Prostate gland (tissue), 2 donors: ENCODE measurements around the gene ZSWIM1. TPM values are rescaled to one million over a fixed set of nuclear protein-coding genes. Genes with fewer than 3 reads are reported as not detected.
A peak's percentile ranks its signal among the peaks of the same experiment; 100 is the strongest.

ENCODE experiments used
- DNase-seq: peaks from one replicate; pipeline ENCODE4 v3.0.0-alpha.2; 2019; ENCODE audit warnings: low spot score
- H3K27ac ChIP-seq, 2 donors: fragments of 200-600 bp; sonication (generic); 2 replicates each; pipeline ENCODE4 v1.5.1; 2017 to 2019
- H3K27me3 ChIP-seq: fragments of 200-600 bp; sonication (generic); replicated peaks from 2 replicates; pipeline ENCODE4 v1.5.1; 2019; ENCODE audit not compliant: insufficient read depth
- H3K36me3 ChIP-seq, 2 donors: fragments of 200-600 bp; sonication (generic); 1 replicate in 1 of 2; 2 replicates in 1 of 2; pipeline versions ENCODE4 v1.5.1 to v1.8.1; 2017 to 2019
- H3K4me1 ChIP-seq: fragments of 200-600 bp; sonication (generic); replicated peaks from 2 replicates; pipeline ENCODE4 v1.5.1; 2019
- H3K4me3 ChIP-seq, 2 donors: fragments of 200-600 bp; sonication (generic); 2 replicates each; pipeline ENCODE4 v1.5.1; 2017 to 2019
- H3K9me3 ChIP-seq: fragments of 200-600 bp; sonication (generic); 2 replicates; pipeline ENCODE4 v1.5.1; 2017
- POLR2A ChIP-seq: fragments of 450-650 bp; IDR thresholded peaks from one replicate; pipeline ENCODE4 v1.6.1; 2016; ENCODE audit warnings: antibody characterized with exemption, mild to moderate bottlenecking
- POLR2AphosphoS5 ChIP-seq: sonication (generic); formaldehyde crosslinking; IDR thresholded peaks from one replicate; pipeline ENCODE4 v1.6.1; 2017; ENCODE audit warnings: antibody characterized with exemption
- WGBS: methylation state at CpG from one replicate; pipeline ENCODE4 v1.1.5; 2018; 5-methylcytosine and 5-hydroxymethylcytosine counted together
- intact Hi-C: fragments of 100-400 bp; cut with DNase I; formaldehyde crosslinking; loops from one replicate; pipeline ENCODE4 v1.14.2; 2022
- total RNA-seq, 2 donors: library from RNA; depleted of rRNA; stranded (reverse); fragments of >200 nt; gene quantifications; one replicate each; pipeline ENCODE4 v1.1.0, GENCODE V29; 2016
- TF ChIP-seq, protein P1 (sequence below), 4 experiments: fragments of 200-600 bp in 2 of 4; fragments of 450-650 bp in 2 of 4; sonication (generic) in 2 of 4; IDR thresholded peaks; 1 replicate in 3 of 4; 2 replicates in 1 of 4; pipeline ENCODE4 v1.5.1; 2016 to 2019; ENCODE audit warnings: antibody characterized with exemption in 4 of 4, mild to moderate bottlenecking in 2 of 4, moderate library complexity in 2 of 4

ZSWIM1 gene
- total RNA-seq, 2 donors from 2014 or later: 13.8 to 17.8 TPM

DNA sequence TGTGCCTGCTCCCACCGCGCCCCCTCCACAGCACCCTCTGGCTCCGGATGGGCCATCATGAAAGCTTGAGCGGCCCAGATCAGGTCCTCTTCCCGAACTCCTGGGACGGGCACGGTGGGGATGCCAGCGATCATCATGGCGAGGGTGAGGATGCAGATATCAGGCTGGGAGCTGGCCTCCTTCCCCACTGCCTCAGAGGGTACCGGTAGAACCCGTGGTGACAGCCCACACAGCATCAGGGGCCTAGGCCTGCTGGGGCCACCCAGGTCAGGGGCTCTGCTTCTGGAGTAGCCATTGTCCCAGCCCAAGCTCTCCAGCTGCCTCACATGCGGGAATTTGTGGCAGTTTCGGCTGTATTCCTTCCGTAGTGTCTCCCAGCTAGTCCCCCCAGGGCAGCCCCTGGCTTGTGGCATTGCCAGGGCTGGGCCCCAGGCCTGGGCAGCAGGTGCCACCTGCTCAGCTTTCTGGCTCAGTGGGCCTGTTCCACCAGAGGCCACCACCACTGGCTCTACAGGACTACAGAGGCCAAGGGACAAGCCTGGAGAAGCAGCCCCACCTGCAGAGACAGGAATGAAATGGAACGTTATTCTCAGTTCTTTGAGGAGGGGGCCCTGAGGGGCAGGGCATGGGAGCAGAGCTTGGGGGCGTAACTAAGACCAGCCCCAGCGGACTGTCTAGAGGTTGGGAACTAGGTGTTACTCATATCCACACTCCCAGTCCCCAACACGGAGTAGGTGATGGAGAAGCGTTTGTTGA, 5.7 kb downstream of the ZSWIM1 start:
- Histone ChIP-seq H3K4me3 (no peak overlapping the region), H3K36me3 (peaks cover 0 to 8% of the 10 kb centered on the region in 2 donors), H3K27me3 (no peaks in the 10 kb centered on the region), H3K9me3 (no peaks in the 10 kb centered on the region), H3K4me1 (peaks cover 2% of the 10 kb centered on the region), H3K27ac (no peak overlapping the region)
- WGBS: 93% methylated on average over 16 of the region's 19 CpGs
- no peak for TF ChIP-seq POLR2AphosphoS5
- no peak for TF ChIP-seq POLR2A
- TF ChIP-seq, protein P1, sequence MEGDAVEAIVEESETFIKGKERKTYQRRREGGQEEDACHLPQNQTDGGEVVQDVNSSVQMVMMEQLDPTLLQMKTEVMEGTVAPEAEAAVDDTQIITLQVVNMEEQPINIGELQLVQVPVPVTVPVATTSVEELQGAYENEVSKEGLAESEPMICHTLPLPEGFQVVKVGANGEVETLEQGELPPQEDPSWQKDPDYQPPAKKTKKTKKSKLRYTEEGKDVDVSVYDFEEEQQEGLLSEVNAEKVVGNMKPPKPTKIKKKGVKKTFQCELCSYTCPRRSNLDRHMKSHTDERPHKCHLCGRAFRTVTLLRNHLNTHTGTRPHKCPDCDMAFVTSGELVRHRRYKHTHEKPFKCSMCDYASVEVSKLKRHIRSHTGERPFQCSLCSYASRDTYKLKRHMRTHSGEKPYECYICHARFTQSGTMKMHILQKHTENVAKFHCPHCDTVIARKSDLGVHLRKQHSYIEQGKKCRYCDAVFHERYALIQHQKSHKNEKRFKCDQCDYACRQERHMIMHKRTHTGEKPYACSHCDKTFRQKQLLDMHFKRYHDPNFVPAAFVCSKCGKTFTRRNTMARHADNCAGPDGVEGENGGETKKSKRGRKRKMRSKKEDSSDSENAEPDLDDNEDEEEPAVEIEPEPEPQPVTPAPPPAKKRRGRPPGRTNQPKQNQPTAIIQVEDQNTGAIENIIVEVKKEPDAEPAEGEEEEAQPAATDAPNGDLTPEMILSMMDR (IDR thresholded peaks at IDR 0.05): no peak
- intact Hi-C loops: no loop called here
- DNase-seq: no peak

DNA sequence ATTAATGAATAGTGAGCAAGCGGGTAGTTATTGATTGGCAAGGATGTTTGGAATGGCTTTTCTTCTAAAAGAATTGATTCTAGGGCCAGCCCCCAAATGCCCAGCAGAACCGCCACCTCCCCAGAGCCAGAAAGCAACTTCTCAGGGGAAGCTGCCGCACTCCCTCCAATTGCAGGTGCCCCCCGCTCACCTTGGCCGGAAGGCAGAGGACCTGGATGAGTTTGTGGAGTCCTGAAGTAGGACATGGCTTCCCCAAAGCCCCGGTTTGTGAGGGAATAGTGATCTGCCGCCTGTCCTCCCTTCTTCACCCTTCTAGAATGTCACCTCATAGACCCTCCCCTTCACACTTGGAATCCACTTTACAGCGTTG, 6.3 kb downstream of the ZSWIM1 start, which contains the start of gene SPATA25:
Gene SPATA25 (minus strand): TSS at position 277 of the 370 bp plus-strand sequence. CDS start 32 bp downstream, at position 245.
- intact Hi-C loops: no loop called here
- H3K36me3 ChIP-seq: peaks cover 0 to 8% of the 10 kb centered on the region in 2 donors
- TF ChIP-seq POLR2A (no peak), POLR2AphosphoS5 (no peak)
- TF ChIP-seq, protein P1 (IDR thresholded peaks at IDR 0.05): no peak
- peaks cover 6% of the 10 kb centered on the region for H3K4me1 ChIP-seq
- no peak within 1 kb of the TSS for H3K4me3 ChIP-seq
- 89% methylated on average over 8 of the region's 8 CpGs for WGBS
- no peak for DNase-seq
- no peak within 1 kb of the TSS for H3K27ac ChIP-seq
- H3K9me3 ChIP-seq: no peaks in the 10 kb centered on the region
- no peaks in the 10 kb centered on the region for H3K27me3 ChIP-seq

GRCh38 chr20:45888681-45889080, 7.7 kb downstream of the ZSWIM1 start:
- DNase-seq: no peak
- H3K27ac ChIP-seq: no peak overlapping the region
- TF ChIP-seq, protein P1 (IDR thresholded peaks at IDR 0.05): no peak
- TF ChIP-seq POLR2AphosphoS5 (no peak), POLR2A (no peak)
- no peaks in the 10 kb centered on the region for H3K27me3 ChIP-seq
- H3K4me1 ChIP-seq: peaks cover 6% of the 10 kb centered on the region
- H3K4me3 ChIP-seq: no peak overlapping the region
- intact Hi-C loops: no loop called here
- WGBS: 90% methylated on average over 3 of the region's 3 CpGs
- H3K36me3 ChIP-seq: peaks cover 0 to 3% of the 10 kb centered on the region in 2 donors
- H3K9me3 ChIP-seq: no peaks in the 10 kb centered on the region

GRCh38 chr20:45890077-45890984, 9.3 kb downstream of the ZSWIM1 start:
- Histone ChIP-seq H3K4me1 (peaks cover 6% of the 10 kb centered on the region), H3K36me3 (no peaks in the 10 kb centered on the region)

More at GRCh38 chr20:45890077-45890984, 9.3 kb downstream of the ZSWIM1 start:
- intact Hi-C loops: loop anchor here (2.0 to 10.0 kb wide), 2 partner anchors 44 to 74 kb away; partner anchors contain the start of gene PCIF1
- no peaks in the 10 kb centered on the region for H3K9me3 ChIP-seq
- TF ChIP-seq POLR2AphosphoS5 (peak; percentile 36), POLR2A (no peak)
- TF ChIP-seq, protein P1 (IDR thresholded peaks at IDR 0.05): peak in 3 of 4 experiments; percentile 42 to 75 (median 57)
- H3K27ac ChIP-seq: peak overlapping the region; percentile 77 to 81
- DNase-seq: peak; percentile 73
- H3K27me3 ChIP-seq: no peaks in the 10 kb centered on the region
- H3K4me3 ChIP-seq: peak overlapping the region; percentile 71 to 74
- under 1% methylated on average over 72 of the region's 79 CpGs for WGBS
